NT2/D1 (cell line): ENCODE results near the gene HPS1.

ENCODE experiments used
- SUZ12 ChIP-seq: IDR thresholded peaks from 2 replicates; pipeline ENCODE4 v1.6.1; 2011; ENCODE audit not compliant: insufficient read length, insufficient read depth; ENCODE audit errors: extremely low read depth
- YY1 ChIP-seq: IDR thresholded peaks from 2 replicates; pipeline ENCODE4 v1.6.1; 2011; ENCODE audit not compliant: insufficient read length, insufficient read depth
- ZNF274 ChIP-seq: IDR thresholded peaks from 2 replicates; pipeline ENCODE4 v1.6.1; 2011; ENCODE audit warnings: mild to moderate bottlenecking, low read depth, low read length

- TF ChIP-seq ZNF274 (no peak), YY1 (no peak), SUZ12 (no peak)
Measured at GRCh38 chr10:98483658-98484057, 36.9 kb upstream of the HPS1 start.
